ENCODE data around the gene TAF10. TPM values are rescaled to one million over a fixed set of nuclear protein-coding genes. Genes with fewer than 3 reads are reported as not detected.

TAF10 gene
- total RNA-seq, 1 donor from 2014 or later = 36.9 TPM

DNA sequence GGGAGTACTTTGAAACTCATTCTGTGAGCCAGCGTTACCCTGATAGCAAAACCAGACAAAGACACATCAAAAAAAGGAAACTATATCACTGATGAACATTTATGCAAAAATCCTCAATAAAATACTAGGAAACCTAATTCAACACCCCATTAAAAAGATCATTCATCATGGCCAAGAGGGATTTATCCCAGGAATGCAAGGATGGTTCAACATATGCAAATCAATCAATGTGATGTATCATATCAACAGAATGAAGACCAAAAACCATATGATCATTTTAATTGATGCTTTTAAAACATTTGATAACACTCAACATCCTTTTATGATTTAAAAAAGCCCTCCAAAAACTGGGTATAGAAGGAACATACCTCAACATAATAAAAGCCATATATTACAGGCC lies 28.4 kb downstream of the TAF10 start:
- DNase-seq (ENCODE audit: low read depth) = no peak

DNA sequence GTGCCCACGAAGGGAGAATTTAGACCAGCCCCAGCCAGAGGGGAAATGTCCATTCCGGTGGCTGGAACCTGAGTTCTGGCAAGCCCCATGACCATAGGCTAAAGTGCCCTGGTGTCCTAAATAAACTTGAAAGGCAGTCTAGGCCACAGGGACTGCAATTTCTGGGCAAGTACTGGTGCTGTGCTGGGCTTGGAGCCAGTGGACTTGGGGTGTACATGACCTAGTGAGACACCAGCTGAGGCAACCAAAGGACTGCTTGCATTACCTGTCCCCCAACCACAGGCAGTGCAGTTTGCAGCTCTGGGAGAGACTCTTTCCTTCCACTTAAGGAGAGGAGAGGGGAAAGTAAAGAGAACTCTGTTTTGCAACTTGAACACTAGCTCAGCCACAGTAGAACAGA lies 32.3 kb downstream of the TAF10 start:
- no peak for DNase-seq (ENCODE audit: low read depth)

DNA sequence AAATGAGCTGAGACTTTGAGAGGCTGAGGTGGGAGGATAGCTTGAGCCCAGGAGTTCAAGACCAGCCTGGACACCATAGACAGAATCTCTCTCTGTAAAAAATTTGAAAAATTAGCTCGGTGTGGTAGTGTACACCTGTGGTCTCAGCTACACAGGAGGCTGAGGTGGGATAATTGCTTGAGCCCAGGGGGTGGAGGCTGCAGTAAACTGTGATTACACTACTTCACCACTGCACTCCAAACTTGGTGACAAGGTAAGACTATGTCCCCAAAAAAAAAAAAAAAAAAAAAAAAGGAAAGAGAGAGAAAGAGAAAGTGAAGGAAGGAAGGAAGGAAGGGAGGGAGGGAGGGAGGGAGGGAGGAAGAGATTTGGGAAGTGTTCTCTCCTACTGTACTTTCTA lies 33.9 kb downstream of the TAF10 start:
- DNase-seq (ENCODE audit: low read depth) = no peak

DNA sequence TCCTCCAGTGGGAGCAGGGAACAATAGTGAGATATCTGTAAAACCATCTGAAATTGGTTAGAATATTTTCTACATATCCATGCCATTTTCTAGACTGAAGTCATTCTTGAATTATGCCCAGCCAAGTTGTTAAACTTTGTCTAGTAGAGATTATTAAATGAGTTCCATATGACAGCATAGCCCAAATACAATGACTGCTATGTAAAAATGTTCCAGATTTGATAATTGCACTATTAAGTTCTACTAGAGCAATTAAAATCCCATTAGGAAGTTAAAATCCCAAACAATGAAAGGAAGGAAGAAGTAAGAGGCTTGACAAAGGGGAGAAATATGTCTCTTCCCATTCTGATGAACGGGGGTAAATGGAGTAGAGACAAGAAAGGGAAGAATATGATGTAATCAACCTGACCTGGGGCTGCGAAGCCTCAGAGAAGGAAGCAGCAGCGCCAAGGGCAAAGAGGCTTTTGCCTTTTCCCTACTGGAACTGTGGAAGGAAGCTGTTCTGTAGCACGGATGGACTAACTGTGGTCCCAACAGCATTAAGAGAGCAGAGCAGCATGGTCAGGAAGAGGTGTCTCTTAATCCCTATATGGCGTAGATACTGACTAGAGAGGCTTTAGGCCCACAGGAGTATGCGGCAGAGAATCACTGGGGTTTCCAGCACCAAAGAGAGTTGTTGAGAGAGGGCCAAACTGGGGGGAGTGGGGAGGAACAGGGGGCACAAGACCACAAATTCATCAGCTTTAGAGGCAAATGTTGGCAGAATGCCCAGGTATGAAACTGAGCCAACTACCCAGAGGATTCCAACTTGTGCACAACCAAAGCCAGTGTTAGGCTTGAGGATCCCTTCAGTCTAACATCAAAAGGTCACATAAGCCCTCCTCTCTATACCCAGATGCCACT lies 35.3 kb downstream of the TAF10 start:
- peak; percentile 40 for DNase-seq (ENCODE audit: low read depth)

DNA sequence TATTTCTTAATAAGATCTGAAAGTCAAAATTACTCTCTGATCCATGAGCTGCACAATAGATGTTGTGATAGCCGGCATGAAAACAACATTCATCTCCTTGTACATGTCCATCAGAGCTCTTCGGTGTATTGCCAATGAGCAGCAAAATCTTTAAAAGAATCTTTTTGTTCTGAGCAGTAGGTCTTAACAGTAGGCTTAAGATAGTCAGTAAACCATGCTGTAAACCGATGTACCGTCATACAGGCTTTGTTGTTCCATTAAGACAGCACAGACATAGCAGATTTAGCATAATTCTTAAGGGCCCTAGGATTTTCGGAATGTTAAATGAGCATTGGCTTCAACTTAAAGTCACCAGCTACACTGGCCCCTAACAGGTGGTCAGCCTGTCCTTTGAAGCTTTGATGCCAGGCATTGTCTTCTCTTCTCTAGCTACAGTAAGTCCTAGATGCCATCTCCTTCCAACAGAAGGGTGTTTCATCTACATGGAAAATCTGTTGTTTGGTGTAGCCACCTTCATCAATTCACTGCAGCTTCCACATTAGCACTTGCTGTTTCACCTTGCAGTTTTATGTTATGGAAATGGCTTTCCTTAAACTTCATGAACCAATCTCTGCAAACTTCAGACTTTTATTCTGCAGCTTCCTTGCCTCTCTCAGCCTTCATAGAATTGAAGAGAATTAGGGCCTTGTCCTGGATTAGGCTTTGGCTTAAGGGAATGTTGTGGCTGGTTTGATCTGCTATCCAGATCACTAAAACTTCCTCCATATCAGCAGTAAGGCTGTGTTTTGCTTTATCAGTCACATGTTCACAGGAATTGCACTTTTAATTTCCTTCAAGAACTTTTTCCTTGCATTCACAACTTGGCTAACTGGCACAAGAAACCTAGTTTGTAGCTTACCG lies 37.0 kb downstream of the TAF10 start:
- DNase-seq (ENCODE audit: low read depth) = no peak

DNA sequence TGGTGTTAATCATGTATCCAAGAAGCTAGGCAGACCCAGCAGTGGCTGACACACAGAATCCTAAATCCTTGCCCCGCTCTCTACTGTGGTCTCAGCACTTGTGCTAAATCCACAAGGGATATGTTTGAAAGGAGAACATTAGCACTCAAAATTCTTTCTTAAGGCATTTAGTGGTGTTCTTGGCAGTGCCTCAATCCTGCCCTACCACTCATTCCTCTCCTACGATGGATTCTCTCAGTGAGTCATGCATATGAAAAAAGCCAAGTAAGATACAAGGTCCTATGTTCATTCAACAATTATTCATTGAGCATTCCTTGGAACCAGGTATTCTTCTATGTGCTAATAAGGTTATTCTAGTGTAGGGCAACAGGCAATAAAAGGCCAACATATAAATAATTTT lies 39.8 kb downstream of the TAF10 start:
- peak; percentile 75 for DNase-seq (ENCODE audit: low read depth)

DNA sequence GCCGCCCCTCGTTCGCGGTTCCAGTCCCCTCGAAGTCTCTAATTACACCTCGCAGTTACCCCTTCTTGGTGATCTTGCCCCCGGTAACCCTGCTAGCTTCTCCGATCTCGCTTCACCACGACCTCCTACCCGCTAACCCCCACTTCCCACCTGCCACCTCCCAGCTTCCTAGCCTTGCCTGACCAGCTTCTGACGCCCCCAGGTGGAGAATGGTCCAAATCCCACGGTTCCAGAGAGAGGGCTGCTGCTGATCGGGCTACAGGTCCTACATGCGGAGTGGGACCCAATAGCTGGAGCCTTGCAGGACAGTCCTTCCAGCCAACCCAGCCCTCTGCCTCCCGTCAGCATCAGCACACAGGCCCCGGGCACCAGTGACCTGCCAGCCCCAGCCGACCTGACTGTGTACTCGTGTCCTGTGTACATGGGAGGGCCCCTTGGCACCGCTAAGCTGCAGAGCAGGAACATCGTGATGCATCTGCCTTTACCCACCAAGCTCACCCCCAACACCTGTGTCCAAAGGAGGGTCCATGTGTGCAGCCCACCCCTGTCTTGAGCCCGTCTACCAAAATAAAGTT lies 40.5 kb downstream of the TAF10 start:
- DNase-seq (ENCODE audit: low read depth) = no peak

DNA sequence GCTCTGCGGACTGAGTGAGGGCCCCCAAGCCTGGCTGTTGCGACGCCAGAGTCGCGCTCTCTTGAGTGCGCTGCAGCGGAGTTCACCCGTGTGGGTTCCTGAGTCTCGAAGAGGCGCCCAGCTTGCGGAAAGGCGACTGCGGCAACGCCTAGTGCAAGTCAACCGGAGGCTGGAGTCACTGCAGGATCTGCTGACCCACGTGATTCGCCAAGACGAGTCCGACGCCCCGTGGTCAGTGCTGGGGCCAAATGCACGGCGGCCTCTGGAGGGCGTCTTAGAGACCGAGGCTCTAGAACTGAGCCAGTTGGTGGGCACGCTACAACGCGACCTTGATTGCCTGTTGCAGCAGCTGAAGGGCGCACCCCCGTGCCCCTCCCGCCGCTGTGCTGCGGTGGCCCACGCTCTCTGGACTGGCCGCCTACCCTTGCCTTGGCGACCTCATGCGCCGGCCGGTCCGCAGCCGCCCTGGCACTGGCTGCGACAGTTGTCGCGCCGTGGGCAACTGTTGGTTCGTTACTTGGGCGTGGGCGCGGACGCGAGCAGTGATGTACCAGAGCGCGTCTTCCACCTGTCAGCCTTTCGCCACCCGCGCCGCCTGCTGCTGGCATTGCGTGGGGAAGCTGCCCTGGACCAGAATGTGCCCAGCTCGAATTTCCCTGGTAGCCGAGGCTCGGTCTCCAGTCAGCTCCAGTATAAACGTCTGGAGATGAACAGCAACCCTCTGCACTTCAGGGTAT lies 41.2 kb downstream of the TAF10 start:
- DNase-seq (ENCODE audit: low read depth) = no peak

DNA sequence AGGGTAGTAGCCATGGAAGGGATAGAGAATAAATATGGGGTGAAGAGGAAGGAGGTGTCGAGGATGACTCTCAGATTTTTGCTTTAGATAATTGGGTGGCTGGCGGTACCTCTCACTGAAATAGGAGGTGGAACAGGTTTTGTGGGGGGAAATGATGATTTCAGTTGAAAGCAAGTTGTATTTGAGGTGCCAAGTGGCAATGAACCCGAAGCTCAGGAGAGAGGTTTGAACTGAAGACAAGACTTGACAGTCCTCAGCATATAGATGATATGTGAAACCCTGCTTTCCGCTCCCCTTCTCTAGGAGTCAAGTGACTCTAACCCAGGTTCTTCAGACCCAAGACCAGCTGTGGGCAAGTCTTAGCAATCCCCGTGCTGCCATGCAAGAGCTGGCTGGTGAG lies 42.3 kb downstream of the TAF10 start:
- no peak for DNase-seq (ENCODE audit: low read depth)

DNA sequence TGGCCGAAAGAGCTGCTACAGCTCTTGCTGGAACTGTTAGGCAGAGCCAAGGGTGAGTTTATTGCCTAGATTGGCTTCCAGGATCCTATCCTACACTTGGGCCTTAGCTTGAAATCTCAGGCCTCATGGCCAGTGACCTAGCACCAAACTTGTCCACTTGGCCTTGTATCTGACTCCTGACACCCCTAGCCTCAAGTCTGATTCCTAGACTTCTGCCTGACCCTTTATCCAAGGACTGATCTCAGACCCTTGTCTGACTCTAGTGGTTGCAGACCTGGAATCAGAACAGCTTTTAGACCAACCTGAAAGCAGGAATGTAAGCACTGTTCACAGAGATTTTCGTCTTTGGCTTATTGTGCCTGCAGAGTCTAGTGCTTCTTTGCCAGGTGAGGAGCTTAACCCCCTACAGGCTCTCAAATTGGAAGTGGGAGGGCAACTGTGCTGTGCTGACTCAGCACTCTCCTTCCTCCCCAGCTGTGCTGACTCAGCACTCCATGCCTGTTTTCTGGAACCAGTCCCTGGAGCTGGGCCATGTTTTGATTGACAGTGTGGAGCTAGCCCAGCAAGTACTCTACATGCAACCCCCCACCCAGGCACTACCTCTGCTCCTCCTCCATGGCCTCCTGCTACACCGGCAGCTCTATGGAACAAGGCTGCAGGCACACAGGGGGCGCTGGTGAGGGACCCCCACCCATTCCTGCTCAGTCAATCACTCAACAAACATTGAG lies 43.7 kb downstream of the TAF10 start:
- DNase-seq (ENCODE audit: low read depth) = peak; percentile 72

DNA sequence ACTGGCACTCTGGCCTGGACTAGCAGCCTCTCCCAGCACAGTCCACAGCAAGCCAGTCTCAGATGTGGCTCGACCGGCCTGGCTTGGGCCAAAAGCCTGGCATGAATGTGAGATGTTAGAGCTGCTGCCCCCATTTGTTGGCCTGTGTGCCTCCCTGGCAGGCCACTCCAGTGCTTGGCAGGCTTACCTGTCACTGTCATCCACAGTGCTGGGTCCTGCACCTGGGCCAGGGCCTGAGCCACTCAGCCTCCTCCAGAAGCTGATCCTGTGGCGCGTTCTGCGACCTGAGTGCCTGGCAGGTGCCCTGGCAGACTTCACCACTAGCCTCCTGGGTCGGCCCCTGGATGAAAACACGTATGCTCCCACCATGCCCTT lies 44.7 kb downstream of the TAF10 start:
- no peak for DNase-seq (ENCODE audit: low read depth)

DNA sequence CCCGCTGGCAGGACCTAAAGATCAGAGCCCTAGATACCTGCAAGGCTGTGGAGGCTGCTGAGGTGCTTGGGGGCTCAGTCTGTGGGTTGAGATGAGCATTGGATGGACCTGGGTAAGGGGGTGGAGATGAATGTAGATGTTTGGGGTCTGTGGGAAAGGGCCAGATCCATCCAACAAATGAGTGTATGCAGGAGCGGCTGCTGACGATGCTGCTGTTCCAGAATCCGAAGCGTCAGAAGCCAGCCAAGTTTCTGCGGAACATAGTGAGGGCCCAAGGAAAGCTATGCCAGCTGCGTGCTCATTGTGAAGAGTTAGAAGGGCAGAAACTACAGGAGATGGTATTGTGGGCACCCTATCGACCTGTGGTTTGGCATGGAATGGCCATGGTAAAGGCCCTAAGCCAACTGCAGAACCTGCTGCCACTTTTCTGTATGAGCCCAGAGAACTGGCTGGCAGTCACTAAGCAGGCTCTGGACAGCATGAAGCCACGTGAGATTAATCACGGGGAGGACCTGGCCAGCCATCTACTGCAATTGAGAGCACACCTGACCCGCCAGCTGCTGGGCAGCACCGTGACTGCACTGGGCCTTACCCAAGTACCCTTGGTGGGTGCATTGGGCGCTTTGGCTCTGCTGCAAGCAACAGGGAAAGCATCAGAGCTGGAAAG lies 45.2 kb downstream of the TAF10 start:
- DNase-seq (ENCODE audit: low read depth) = no peak

DNA sequence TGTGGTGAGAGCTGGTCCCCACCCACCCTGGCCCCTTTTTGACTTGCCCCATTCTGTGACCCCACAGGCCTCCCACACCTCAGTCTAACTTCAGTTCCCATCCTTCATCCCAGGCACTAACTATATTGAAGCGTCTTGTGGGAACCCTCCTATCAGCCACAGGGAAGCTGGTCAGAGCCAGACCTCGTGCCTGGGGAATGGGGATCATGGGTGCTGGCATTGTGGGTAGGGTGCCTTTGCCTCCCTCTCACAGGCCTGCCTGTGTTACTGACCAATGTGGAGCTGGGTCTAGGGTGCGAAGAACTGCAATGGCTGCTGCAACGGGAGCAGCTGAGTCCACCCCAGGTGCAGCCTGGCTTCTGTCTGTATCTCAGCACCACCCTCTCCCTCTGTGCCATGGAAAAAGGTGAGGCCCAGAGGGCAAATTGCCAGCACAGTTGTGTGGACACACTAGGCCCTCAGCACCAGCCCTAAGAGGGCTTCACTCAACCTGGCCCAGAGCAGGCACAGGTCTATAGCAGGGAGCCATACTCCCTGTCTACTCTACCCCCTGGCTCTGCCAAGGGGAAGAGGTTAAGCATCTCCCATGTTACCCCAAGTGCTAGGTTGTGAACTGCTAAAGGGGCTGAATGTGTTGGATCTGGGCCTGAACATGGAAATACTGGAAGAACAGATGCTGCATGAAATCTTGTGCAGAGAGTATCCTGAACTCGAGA lies 45.9 kb downstream of the TAF10 start:
- no peak for DNase-seq (ENCODE audit: low read depth)

DNA sequence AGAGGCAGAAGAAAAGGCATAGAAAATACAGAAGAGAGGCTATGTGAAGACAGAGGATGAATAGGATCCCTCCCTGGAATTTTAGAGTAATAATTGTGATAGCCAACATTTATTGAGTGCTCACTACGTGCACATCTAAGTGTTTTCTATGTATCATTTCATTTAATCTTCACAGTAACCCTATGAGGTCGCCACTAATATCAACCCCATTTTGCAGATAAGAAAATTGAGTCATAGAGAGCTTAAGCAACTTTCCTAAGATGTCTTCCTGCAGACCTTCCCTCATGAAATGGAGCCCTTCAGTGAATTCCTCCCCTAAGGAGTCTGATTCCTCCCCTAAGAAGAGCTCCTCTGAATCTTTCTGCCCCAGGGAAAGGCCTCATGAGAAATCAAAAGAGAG lies 46.7 kb downstream of the TAF10 start:
- no peak for DNase-seq (ENCODE audit: low read depth)

DNA sequence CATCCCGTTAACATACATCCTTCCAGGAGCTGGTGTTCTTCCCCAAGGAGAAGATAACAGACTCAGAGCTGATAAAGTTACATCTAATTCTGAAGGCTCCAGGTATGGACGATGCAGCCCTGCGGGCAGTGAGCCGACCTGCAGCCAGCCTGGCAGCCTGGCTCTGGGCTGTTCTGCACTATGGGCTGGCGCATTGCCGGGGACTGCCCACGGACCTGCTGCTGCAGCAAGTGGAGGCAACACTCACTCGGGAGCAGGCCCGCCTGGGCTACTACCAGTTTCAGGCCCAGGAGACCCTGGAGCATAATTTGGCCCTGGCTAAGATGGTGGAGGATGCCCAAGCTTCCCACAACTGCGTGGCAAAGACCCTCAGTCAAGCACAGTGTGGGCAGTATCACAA lies 48.3 kb downstream of the TAF10 start:
- no peak for DNase-seq (ENCODE audit: low read depth)

DNA sequence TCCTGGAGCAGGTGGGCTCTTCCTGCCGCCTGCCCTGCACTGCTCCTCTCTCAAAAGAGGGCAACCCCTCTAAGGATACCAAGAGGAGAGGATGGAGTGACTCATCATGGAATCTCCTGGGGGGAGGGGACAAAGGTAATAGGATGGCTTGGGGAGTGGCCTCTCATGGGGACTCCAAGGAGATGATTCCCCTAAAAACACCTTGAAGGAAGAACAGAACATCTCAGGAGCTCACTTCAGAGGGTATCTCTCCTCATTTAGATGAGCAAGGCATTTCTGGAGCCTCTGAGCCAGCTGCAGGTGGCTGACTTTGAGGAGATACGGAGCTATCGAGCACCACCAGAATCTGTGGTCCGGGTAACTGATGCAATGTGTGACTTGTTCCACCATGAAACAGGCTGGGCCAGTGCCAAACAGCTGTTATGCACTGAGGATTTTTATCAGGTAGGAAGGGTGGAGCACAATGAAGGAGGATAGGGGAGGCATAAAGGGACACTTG lies 48.8 kb downstream of the TAF10 start:
- no peak for DNase-seq (ENCODE audit: low read depth)

DNA sequence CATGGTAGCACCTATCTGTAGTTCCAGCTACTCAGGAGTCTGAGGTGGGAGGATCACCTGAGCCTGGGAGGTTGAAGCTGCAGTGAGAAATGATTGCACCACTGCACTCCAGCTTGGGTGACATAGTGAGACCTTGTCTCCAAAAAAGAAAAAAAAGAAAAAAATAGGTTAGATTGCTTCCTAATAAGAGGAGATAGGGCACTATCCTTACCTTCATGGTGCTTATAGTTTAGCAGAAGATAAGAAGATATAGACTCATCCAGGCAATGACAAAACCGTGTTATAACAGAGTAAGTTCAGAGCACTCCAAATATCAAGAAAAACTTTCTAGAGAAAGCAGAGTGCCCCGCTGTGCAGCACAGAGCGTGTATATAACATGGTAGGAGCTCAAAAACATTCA lies 50.7 kb downstream of the TAF10 start:
- no peak for DNase-seq (ENCODE audit: low read depth)

All from renal cortical epithelial cell (primary cell).